ENCODE measurements around the gene SLC49A3. TPM values are rescaled to one million over a fixed set of nuclear protein-coding genes. Genes with fewer than 3 reads are reported as not detected.

Gene SLC49A3
- polyA plus RNA-seq, 1 donor (not counting 4 experiments of a cell fraction or from before 2014, with no cell fraction given), result 0.04 TPM

GRCh38 chr4:657338-657833 lies 31.6 kb downstream of the SLC49A3 start:
- Histone ChIP-seq H3K4me3 (ENCODE audit: control insufficient read depth in 2 of 3, extremely low read depth in 1 of 3, insufficient read depth in 2 of 3, low read depth in 1 of 3, low read length in 3 of 3) (no peak overlapping the region), H3K9me1 (ENCODE audit: control insufficient read depth, extremely low read depth, insufficient read depth, low read length) (no peaks in the 10 kb centered on the region), H3K79me2 (ENCODE audit: control insufficient read depth, insufficient read depth, low read length) (no peaks in the 10 kb centered on the region), H3K36me3 (ENCODE audit: control insufficient read depth in 2 of 2, extremely low read depth in 1 of 2, insufficient read depth in 2 of 2, low read length in 2 of 2) (no peaks in the 10 kb centered on the region), H3K27ac (ENCODE audit: control insufficient read depth, insufficient read depth, low read length) (no peak overlapping the region), H3K9ac (ENCODE audit: control insufficient read depth, extremely low read depth, insufficient read depth, low read length) (no peak overlapping the region), H4K20me1 (ENCODE audit: control insufficient read depth, extremely low read depth, insufficient read depth, low read length) (no peaks in the 10 kb centered on the region), H2AFZ (ENCODE audit: control insufficient read depth, low read length) (no peak overlapping the region), H3K4me1 (ENCODE audit: control insufficient read depth, extremely low read depth, insufficient read depth, low read length) (no peaks in the 10 kb centered on the region), H3K4me2 (ENCODE audit: control insufficient read depth, extremely low read depth, insufficient read depth, low read depth, low read length) (no peak overlapping the region), H3K9me3 (ENCODE audit: control insufficient read depth, low read depth, low read length) (peaks cover 3% of the 10 kb centered on the region), H3K27me3 (ENCODE audit: control insufficient read depth, extremely low read depth, insufficient read depth, low read length) (no peaks in the 10 kb centered on the region)
- TF ChIP-seq EZH2 (IDR thresholded peaks at IDR 0.05; ENCODE audit: low read length), result no peak
- TF ChIP-seq CTCF (optimal IDR thresholded peaks at IDR 0.05 in 1 of 3, IDR thresholded peaks at IDR 0.05 in 1 of 3, conservative IDR thresholded peaks at IDR 0.05 in 1 of 3; ENCODE audit: extremely low read depth in 1 of 3, insufficient read depth in 2 of 3, low read length in 3 of 3), result no peak
- dilution Hi-C loops (cut with MboI; ENCODE audit: extremely low pct_ligation_motif_present, low sequenced_read_pairs), result no loop called here
- DNase-seq (ENCODE audit: low read depth, low spot score) (no peak), FAIRE-seq (no peak)

GRCh38 chr4:656436-657337 lies 32.3 kb downstream of the SLC49A3 start:
- H4K20me1 ChIP-seq (ENCODE audit: control insufficient read depth, extremely low read depth, insufficient read depth, low read length), result no peaks in the 10 kb centered on the region
- H3K4me2 ChIP-seq (ENCODE audit: control insufficient read depth, extremely low read depth, insufficient read depth, low read depth, low read length), result no peak overlapping the region
- H3K9me3 ChIP-seq (ENCODE audit: control insufficient read depth, low read depth, low read length), result peaks cover 3% of the 10 kb centered on the region
- no peak overlapping the region for H3K4me3 ChIP-seq (ENCODE audit: control insufficient read depth in 2 of 3, extremely low read depth in 1 of 3, insufficient read depth in 2 of 3, low read depth in 1 of 3, low read length in 3 of 3)
- H3K36me3 ChIP-seq (ENCODE audit: control insufficient read depth in 2 of 2, extremely low read depth in 1 of 2, insufficient read depth in 2 of 2, low read length in 2 of 2), result no peaks in the 10 kb centered on the region
- no peak overlapping the region for H2AFZ ChIP-seq (ENCODE audit: control insufficient read depth, low read length)
- no peak for FAIRE-seq
- no peak overlapping the region for H3K9ac ChIP-seq (ENCODE audit: control insufficient read depth, extremely low read depth, insufficient read depth, low read length)
- H3K4me1 ChIP-seq (ENCODE audit: control insufficient read depth, extremely low read depth, insufficient read depth, low read length), result no peaks in the 10 kb centered on the region
- TF ChIP-seq CTCF (optimal IDR thresholded peaks at IDR 0.05 in 1 of 3, IDR thresholded peaks at IDR 0.05 in 1 of 3, conservative IDR thresholded peaks at IDR 0.05 in 1 of 3; ENCODE audit: extremely low read depth in 1 of 3, insufficient read depth in 2 of 3, low read length in 3 of 3) (no peak), EZH2 (IDR thresholded peaks at IDR 0.05; ENCODE audit: low read length) (no peak)
- H3K79me2 ChIP-seq (ENCODE audit: control insufficient read depth, insufficient read depth, low read length), result no peaks in the 10 kb centered on the region
- peaks cover 3% of the 10 kb centered on the region for H3K27me3 ChIP-seq (ENCODE audit: control insufficient read depth, extremely low read depth, insufficient read depth, low read length)
- H3K27ac ChIP-seq (ENCODE audit: control insufficient read depth, insufficient read depth, low read length), result no peak overlapping the region
- H3K9me1 ChIP-seq (ENCODE audit: control insufficient read depth, extremely low read depth, insufficient read depth, low read length), result no peaks in the 10 kb centered on the region
- dilution Hi-C loops (cut with MboI; ENCODE audit: extremely low pct_ligation_motif_present, low sequenced_read_pairs), result no loop called here
- no peak for DNase-seq (ENCODE audit: low read depth, low spot score)
